GM21723 (cell line): ENCODE data around the gene OR51D1.

Experiments used
- ATAC-seq: cut with Tn5 transposase; IDR thresholded peaks from one replicate; pipeline ENCODE4 v1.9.1; 2021; ENCODE audit warnings: mild to moderate bottlenecking, moderate library complexity; ENCODE audit not compliant: unreplicated experiment

Gene OR51D1

DNA sequence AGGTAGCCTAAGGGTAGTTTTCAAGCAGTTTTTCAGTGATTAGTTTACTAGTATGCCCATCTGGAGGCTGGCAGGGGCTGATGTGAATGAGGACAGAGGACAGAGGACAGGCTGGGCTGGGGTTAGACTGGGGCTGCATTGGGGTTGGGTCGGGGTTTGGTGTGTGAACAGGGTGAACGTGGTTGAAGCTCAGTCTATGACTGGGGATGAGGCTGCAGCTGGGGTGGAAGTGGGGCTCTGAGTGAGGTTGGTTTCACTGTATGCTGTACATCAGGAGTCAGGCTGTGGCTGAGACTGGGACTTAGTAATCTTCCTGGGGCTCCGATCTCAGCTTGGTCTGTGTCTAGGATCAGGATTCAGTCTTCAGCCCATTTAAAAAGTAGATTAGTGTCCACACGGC lies 7.0 kb downstream of the OR51D1 start:
- no peak for ATAC-seq

DNA sequence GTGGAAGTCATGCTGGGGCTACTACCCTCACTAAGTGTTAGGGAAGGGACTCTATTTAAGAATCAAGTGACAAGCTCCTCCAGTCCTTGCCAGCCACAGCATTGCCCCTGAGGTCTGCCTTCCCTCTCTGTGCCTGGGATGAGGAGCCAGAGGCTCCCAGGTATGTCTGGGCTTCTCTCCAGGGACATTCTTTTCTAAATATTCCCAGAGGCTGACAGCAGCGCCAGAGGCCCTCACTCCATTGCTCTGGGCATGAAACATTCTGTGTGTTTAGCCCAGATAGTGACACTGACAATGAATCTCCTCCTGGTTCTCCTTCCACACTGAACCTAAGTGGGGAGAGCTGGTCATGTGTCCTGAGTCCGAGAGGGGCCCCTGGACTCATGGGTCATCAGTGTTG lies 8.7 kb downstream of the OR51D1 start:
- no peak for ATAC-seq

DNA sequence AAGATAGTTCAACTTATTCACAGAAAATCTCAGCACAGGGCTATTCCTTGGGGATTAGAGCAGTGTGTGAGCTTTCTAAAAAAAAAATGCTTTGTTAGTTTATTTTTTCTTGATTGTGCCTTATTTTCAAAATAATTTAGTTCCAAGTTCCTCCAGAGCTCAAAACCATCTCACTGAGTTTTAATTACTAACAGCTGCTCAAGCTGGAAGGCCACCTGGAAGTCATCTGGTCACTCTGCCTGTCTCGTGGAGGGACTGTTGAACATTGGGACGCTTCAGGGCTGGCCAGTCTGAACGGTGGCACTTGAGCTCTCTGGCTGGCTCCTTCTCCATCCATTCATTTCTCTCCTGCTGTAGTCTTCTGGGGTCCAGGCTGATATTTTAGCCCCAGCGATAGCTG lies 10.5 kb downstream of the OR51D1 start:
- no peak for ATAC-seq

DNA sequence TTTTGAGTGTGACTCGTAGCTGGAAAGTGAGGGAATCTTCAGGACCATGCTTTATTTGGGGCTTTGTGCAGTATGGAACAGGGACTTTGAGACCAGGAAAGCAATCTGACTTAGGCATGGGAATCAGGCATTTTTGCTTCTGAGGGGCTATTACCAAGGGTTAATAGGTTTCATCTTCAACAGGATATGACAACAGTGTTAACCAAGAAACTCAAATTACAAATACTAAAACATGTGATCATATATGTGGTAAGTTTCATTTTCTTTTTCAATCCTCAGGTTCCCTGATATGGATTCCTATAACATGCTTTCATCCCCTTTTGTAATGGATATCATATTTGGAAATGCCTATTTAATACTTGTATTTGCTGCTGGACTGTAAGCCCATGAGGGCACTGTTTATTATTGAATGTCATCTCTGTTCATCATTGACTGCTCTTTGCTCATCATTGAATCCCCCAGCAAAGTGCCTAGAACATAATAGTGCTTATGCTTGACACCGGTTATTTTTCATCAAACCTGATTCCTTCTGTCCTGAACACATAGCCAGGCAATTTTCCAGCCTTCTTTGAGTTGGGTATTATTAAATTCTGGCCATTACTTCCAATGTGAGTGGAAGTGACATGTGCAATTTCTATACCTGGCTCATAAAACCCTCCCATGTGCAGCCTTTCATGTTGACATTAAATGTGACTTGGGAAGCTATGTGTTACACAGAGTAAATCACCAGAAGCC lies 17.5 kb downstream of the OR51D1 start:
- no peak for ATAC-seq

DNA sequence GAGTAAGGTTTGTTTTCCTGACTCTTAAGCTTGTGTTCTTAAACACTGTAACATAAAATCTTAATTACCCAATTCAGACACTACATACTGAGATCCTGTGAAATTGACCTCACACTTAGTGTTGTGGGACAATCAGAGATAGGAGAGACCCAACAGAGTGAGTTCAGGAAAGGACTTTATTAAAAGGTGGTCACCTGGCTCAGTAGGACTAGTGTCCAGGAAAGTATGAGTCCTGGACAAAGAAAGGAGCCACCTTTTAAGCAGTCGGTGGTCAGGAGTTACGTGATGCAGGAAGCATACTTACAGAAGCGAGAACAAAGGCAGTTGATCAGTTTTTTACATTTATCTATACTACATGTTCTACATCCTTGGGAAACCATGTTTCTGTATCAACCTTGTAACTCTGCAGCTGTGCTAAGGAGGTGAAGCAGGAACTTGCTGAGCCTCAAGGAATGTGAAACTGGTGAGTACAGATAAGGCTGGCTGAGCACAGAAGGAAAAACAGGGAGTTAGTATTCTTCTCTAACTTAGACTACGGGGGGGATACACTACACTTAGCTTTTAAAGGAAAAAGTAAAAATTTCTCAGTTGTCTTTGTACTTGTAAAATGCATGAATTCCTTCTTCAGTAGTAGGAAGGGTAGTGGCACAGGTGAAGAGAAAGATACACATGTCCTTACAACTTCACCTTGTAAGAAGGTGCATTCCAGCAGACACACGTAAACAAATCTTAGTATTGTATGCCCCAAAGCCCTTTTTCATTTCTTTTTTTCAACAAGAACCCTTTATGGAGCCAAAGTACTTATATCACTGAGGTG lies 21.6 kb downstream of the OR51D1 start:
- no peak for ATAC-seq

DNA sequence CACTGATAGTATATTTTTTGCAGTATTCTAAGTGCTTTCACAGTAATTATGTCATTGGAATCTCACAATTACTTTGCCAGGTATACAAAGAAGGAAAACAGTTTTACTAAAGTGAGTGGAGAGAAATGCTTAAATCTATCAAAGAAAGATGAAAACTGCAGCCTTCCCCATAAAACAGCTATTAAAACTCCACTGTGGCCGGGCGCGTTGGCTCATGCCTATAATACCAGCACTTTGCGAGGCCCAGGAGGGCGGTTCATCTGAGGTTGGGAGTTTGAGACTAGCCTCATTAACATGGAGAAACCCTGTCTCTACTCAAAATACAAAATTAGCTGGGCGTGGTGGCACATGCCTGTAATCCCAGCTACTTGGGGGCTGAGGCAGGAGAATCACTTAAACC lies 25.6 kb downstream of the OR51D1 start:
- ATAC-seq, result no peak

DNA sequence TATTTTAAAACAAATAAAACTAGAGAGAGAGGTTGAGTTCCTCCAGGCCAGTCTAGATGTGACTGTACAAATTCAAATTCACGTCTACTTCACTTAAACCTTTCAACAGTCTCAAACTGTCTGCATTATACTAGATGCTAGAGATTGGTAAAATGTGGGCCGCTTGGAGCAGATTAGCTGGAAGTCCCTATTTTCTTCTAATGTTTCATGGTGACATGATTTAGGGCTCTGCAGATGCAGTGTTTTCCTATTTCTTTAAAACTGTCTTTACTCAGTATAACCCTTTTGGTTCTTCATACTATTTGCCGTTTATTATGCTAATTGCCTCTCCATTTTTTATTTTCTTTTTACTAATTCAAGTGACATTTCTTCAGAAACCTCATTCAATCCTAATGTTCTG lies 26.9 kb downstream of the OR51D1 start:
- ATAC-seq, result no peak

DNA sequence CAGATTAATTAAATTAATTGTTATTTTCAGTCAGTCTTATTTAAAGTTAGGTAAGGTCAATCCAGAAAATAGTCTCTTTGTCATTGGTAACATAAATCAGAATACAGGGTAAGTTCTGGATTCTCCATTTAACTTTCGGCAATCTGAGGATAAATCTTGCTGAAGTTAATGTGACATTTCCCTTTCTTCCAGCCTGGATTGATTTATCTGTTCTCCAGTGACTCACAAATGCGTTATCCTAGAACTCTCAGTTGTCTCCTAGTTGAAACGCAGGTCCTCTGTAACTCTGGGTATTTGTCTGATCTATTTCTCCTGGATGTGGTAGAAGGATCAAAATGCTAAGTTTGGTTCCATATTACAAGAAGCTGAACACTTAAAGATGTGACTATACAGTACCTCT lies 27.5 kb downstream of the OR51D1 start:
- ATAC-seq, result no peak

DNA sequence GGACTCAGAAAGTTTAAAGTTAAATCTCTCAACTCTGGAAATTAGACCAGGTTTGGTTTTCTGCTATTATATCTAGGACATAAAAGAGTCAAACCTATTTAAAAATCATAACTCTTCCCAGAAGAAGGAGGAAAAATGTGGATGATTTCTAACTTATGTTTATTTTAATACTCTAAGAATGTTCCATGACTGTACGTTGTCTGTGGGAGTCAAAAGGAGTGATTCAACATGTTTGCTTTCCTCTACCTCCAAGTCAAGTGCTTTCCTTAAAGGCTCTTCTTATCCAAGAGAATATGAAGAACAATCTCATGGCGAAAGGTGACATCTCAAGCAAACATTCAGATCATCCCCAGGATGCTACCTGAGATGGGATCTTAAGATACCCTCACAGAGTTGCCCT lies 28.1 kb downstream of the OR51D1 start:
- no peak for ATAC-seq

DNA sequence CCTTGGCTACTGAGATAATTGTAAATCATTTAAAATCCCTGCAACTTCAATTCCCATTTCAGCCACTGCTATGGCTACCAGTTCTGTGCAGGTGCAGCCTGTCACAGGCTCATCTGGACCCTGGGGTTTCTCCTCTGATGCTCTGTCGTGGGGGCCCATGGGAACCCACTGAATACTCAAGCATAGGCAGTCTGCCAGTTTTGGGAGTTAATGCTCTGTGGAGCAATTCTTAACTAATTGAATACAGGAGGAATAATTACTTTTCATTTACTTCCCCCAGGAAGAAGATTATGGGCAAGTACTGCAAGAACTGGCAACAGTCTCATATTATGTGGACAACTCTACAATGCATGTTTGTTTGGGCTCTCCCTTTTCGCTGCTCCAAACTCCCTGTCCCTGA lies 34.5 kb downstream of the OR51D1 start:
- no peak for ATAC-seq

DNA sequence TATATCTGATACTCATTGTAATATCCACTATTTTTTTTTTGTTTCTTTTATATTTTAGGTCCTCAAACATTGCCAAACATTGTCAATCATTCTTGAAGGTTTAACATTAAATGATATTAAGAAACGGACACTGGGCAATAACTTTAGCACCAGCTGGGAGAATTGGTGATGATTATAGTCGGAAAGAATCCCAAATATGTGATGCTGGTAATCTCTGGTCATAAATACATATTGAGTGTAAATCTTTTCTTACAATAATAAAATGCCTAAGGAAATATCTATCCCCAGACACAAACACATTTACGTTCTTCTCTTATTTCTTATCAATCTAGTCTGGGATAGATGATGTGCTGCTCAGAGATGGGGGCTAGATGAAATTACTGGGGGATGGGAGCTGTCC lies 35.2 kb downstream of the OR51D1 start:
- no peak for ATAC-seq

DNA sequence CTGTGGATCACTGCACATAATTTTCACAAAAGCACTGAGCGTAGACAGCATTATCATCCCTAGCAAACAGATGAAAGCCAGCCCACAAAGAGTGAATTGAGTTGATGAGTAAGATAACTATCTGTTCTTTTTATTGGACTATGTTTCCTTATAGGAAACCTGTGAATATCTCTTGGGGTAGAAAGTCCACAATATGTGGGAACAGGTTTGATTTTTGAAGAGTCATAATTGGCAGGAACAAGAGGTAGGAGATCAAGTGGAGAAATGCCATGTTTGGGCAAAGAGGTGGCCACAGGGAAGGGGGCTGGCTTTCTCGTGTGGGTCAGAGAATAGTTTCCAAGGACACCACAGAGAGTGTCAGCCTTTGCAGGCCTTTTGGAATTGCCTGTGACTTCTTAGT lies 36.5 kb downstream of the OR51D1 start:
- ATAC-seq, result no peak

DNA sequence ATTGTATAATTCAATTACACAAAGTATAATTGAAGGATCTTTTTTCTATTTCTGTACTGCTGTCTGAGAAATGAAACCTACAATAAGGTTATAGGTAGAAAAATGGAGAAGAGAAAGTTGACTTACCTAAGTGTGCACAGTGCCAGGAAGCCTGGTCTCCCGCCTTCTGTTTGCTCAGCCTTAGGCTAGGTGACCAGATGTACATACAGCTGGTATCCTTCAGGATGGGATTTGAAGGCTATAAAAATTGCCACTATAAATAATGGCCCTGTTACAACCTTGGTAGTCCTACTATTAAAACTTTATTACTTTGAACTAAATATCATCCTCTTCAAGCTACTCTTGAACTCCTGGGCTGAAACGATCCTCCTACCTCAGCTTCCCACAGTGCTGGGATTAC lies 40.7 kb downstream of the OR51D1 start:
- no peak for ATAC-seq

DNA sequence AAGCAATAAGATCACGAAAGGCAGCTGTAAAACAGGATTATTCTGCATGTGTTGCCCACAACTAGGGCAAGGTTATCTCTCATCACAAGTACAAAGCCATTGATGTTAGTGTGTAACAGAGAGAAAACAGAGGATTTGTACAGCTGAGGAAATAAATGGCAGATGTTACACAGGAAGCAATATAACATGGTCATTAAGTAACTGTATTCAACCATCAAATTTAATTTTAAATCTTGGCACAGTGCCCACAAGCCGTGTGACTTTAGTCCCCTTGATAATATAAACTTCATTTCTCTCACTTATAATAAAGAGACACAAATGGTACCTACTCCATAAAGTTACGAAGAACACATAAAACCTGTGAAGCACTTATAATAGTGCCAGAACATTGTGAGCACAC lies 43.1 kb downstream of the OR51D1 start:
- no peak for ATAC-seq

DNA sequence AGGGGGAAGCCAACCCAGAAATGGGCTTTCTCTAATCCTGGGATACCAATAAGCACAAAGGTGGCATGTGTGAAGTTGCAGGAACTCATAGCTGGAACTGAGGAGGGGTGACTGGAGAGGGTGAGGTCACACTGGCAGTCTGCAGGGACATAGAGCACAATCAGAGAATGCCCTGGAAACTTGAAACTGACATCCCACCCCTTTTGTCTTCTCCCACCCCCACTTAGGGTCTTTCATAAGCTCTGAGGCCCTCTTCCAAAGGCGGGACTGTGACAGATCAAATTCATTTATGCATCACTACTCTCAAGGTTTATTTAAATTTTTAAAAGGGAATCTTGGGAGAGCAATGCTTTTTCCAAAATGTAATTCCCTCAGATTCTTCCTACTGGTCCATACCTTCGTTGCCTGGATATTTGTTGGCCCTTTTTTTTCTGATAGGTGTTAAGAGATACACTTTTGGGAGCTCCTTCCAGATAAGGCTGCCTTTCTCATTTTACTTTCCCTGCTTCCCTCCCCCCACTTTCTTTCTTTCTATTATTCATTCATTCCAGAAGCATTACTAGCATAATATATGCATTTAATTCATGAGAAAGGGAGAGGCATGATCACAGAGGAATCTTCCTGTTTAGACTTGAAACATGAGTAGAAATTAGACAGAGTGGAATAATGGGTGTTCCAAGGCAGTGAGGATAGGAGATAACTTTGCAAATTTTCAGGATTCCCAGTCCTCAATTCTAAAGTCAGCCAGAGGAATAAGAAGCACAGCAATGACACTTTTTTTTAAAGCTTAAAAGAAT lies 45.5 kb downstream of the OR51D1 start:
- ATAC-seq, result no peak

DNA sequence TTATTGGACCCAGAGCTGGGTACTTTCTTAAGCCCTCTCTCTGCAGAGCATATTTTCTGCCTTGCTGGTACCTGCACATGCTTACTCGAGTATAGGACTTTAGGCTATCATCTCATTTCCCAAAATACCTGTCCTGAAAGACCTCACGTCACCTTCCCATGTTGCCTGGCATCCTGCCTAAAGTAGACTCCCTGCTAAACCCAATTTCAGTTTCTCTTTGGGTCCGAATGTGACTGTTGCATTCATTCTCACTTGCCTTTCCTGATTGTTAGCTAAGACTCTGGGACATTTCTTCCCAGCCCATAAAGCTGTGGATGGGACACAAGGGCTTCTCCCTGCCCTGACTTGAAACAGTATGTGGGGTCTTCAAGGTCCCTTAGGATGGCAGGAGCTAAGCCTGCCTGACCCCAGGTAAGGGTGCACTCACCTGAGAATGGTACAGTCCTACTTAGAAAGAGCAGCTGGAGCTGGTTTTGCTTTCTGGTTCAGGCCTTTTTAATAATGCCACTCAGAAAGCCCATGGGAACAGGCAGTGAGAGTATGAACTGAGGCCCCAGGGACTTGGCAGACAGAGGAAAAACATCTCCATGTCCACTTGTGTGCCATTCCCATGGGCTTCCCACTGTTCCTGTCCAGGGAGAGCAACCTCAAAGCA lies 47.5 kb downstream of the OR51D1 start:
- no peak for ATAC-seq
